HG03378 (cell line): ENCODE data around the gene STAT5A.
"Not testable (repeated sequence)": the region's sequence is repeated elsewhere in the genome, so short reads cannot be mapped to it uniquely, and the experiment has no call there.

Experiments used
- ATAC-seq: cut with Tn5 transposase; IDR thresholded peaks from one replicate; pipeline ENCODE4 v1.9.1; 2021; ENCODE audit warnings: mild to moderate bottlenecking, moderate library complexity; ENCODE audit not compliant: unreplicated experiment

STAT5A gene

DNA sequence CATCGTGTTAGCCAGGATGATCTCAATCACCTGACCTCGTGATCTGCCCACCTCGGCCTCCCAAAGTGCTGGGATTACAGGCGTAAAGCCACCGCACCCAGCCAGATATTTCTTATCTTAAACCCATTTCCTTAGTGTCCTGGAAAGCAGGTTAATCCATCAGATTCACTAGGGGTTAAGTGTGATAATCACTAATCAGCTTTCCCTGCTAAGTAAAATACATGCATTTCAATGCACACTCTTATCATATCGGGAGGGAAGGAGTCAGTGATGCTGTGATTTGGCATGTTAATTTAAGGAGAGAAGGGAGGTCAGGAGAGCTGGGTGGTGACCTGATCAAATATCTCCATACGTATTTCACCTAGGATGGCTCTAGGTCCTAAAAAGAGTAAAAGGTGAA is 70.8 kb downstream of the STAT5A start:
- no peak for ATAC-seq

DNA sequence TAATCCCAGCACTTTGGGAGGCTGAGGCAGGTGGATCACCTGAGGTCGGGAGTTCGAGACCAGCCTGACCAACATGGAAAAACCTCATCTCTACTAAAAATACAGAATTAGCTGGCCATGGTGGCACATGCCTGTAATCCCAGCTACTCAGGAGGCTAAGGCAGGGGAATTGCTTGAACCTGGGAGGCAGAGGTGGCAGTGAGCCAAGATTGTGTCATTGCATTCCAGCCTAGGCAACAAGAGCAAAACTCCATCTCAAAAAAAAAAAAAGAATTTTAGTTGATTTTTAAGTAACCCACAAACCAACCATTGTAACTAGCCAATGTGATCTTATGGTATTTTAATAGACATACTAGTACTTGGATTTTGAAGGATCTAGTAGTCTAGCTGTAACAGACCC is 72.1 kb downstream of the STAT5A start:
- not testable (repeated sequence) for ATAC-seq
